H1 (cell line): ENCODE measurements around the gene PSMC1. TPM values are rescaled to one million over a fixed set of nuclear protein-coding genes. Genes with fewer than 3 reads are reported as not detected.

Experiments used
- CBX8 ChIP-seq: fragments of 300-800, 300-1000 bp; sonication (generic); IDR thresholded peaks from 2 replicates; pipeline ENCODE4 v1.7.1; 2016; ENCODE audit warnings: low read depth, low read length, borderline replicate concordance
- CTBP2 ChIP-seq: IDR thresholded peaks from 2 replicates; pipeline ENCODE4 v1.7.0; 2011; ENCODE audit warnings: borderline replicate concordance, mild to moderate bottlenecking, moderate library complexity, mixed read lengths, low read length; ENCODE audit not compliant: insufficient read depth, insufficient read length
- JUND ChIP-seq: IDR thresholded peaks from 2 replicates; pipeline ENCODE4 v1.6.1; 2011; ENCODE audit warnings: mild to moderate bottlenecking, improper control_type of control experiment, low read length
- POLR2AphosphoS5 ChIP-seq: IDR thresholded peaks from 2 replicates; pipeline ENCODE4 v1.6.1; 2011; ENCODE audit warnings: low read depth, low read length
- polyA plus RNA-seq, 7 experiments: library from polyadenylated mRNA; depleted of rRNA in 3 of 7; stranded (reverse) in 5 of 7; unstranded in 2 of 7; fragments of >200 nt in 5 of 7; fragments of 200-250 nt in 2 of 7; gene quantifications; 1 replicate in 5 of 7; 2 replicates in 1 of 7; 4 replicates in 1 of 7; pipeline versions ENCODE4 v1.2.1 to v1.2.3, GENCODE V29; 2011 to 2013; ENCODE audit warnings: missing spikeins in 2 of 7, mixed read lengths in 2 of 7
- total RNA-seq: library from RNA; stranded (reverse); fragmentation: NEBNext Ultra II Directional; extraction: Animal tissue kit (Norgen Biotek cat#: 25700); gene quantifications from 2 replicates; pipeline ENCODE4 v1.2.1, GENCODE V29; 2021

Gene PSMC1
- total and polyA plus RNA-seq, 2 of the 8 experiments (the other 6 are each of a cell fraction or from before 2014, with no cell fraction given) = 46.2 to 99.6 TPM

- TF ChIP-seq JUND (no peak), POLR2AphosphoS5 (no peak), CBX8 (no peak), CTBP2 (no peak)
- TF ChIP-seq, all 59 proteins: peak for 0
Measured at GRCh38 chr14:90294872-90295271, 38.5 kb downstream of the PSMC1 start (continued).
